ENCODE results near the gene NMT2. TPM values are rescaled to one million over a fixed set of nuclear protein-coding genes. Genes with fewer than 3 reads are reported as not detected.
A peak's percentile ranks its signal among the peaks of the same experiment; 100 is the strongest.

The NMT2 gene
- total RNA-seq, 1 experiment from 2014 or later = 11.8 TPM

GRCh38 chr10:15083674-15084501 is 84.6 kb downstream of the NMT2 start:
- H3K27me3 Mint-ChIP-seq (ENCODE audit: low read depth) = no peaks in the 10 kb centered on the region
- no peak for DNase-seq
- Histone ChIP-seq H3K79me1 (ENCODE audit: insufficient read depth, low read depth, low read length, poor library complexity, severe bottlenecking) (no peaks in the 10 kb centered on the region), H3K23me2 (ENCODE audit: insufficient read length, low read depth, low read length, poor library complexity, severe bottlenecking) (no peaks in the 10 kb centered on the region), H2BK20ac (ENCODE audit: low read depth, low read length, poor library complexity, severe bottlenecking) (no peak overlapping the region), H3K4me1 (ENCODE audit: insufficient read depth, low read length) (no peaks in the 10 kb centered on the region), H4K8ac (replicated peaks; ENCODE audit: insufficient read length, low read depth, low read length) (no peak overlapping the region), H2AFZ (ENCODE audit: low read length) (no peak overlapping the region), H3K9me3 (ENCODE audit: control insufficient read depth, low read depth, low read length) (no peaks in the 10 kb centered on the region), H3K79me2 (ENCODE audit: insufficient read depth, low read length) (no peaks in the 10 kb centered on the region), H3K27ac (ENCODE audit: insufficient read length, low read depth, low read length) (peak overlapping the region; percentile 12), H3K27me3 (ENCODE audit: insufficient read depth, low read length) (no peaks in the 10 kb centered on the region), H3T11ph (ENCODE audit: low read length) (no peak overlapping the region), H2AK5ac (ENCODE audit: insufficient read length, low read length) (no peak overlapping the region), H3K4ac (ENCODE audit: low read depth, low read length) (no peak overlapping the region), H3K23ac (ENCODE audit: insufficient read length, low read depth, low read length) (no peak overlapping the region), H2BK15ac (ENCODE audit: low read depth, low read length) (no peak overlapping the region), H3K9ac (ENCODE audit: extremely low read depth, insufficient read length, low read length) (no peak overlapping the region), H4K20me1 (ENCODE audit: control insufficient read depth, insufficient read depth, insufficient read length) (no peaks in the 10 kb centered on the region), H3K14ac (ENCODE audit: insufficient read depth, low read length) (peak overlapping the region; percentile 53; the same call in 1 of the 2 replicates), H3K56ac (ENCODE audit: insufficient read length, low read depth, low read length) (no peak overlapping the region), H2BK12ac (ENCODE audit: insufficient read length, low read depth, low read length) (no peak overlapping the region), H2BK120ac (ENCODE audit: low read depth, low read length, poor library complexity, severe bottlenecking) (peak overlapping the region; percentile 61), H2BK5ac (ENCODE audit: insufficient read length, low read length) (no peak overlapping the region), H4K5ac (ENCODE audit: insufficient read length, low read depth, low read length) (no peak overlapping the region), H4K91ac (ENCODE audit: insufficient read length, low read depth, low read length) (no peak overlapping the region), H3K4me2 (ENCODE audit: insufficient read depth, insufficient read length, low read length) (no peak overlapping the region), H3K18ac (ENCODE audit: insufficient read length, low read depth, low read length) (no peak overlapping the region)
- H3K4me1 Mint-ChIP-seq = peaks cover 19 to 20% of the 10 kb centered on the region in 2 experiments
- no peak overlapping the region for H3K4me3 Mint-ChIP-seq
- WGBS (ENCODE audit: extremely low coverage, insufficient read length, low lambda C conversion rate) = no CpG with 5 or more reads among the region's 18 CpGs
- TF ChIP-seq, protein P1, sequence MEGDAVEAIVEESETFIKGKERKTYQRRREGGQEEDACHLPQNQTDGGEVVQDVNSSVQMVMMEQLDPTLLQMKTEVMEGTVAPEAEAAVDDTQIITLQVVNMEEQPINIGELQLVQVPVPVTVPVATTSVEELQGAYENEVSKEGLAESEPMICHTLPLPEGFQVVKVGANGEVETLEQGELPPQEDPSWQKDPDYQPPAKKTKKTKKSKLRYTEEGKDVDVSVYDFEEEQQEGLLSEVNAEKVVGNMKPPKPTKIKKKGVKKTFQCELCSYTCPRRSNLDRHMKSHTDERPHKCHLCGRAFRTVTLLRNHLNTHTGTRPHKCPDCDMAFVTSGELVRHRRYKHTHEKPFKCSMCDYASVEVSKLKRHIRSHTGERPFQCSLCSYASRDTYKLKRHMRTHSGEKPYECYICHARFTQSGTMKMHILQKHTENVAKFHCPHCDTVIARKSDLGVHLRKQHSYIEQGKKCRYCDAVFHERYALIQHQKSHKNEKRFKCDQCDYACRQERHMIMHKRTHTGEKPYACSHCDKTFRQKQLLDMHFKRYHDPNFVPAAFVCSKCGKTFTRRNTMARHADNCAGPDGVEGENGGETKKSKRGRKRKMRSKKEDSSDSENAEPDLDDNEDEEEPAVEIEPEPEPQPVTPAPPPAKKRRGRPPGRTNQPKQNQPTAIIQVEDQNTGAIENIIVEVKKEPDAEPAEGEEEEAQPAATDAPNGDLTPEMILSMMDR (conservative IDR thresholded peaks at IDR 0.05) = no peak
- no peaks in the 10 kb centered on the region for H3K9me3 Mint-ChIP-seq
- H3K27ac Mint-ChIP-seq = peak overlapping the region; percentile 90 to 96 (median 95)
- H3K36me3 Mint-ChIP-seq (ENCODE audit: insufficient read depth in 1 of 3, low read depth in 3 of 3) = peaks cover 0 to 3% (median 2%) of the 10 kb centered on the region in 3 experiments; a peak in 2 of 7 replicates
